ENCODE measurements around the gene NOM1.

Gene NOM1

DNA sequence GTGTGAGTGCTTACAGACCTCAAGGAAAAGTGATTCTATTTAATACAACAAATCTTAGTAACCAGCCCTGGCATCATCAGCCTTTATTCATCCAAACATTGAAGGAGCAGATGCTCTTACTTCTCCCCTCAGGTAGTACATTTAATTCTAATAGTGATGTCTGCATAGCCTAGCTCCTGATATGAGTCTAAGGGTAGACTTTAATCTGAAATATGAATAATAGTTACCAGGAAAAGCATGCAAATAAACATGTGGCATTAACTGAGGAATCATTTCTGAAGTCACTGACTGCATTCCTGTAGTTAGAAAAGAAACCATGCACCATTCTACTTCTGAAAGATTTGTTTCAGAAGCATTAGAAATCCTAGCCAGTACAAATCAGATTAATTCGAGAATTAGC is 30.9 kb upstream of the NOM1 start:
- TF ChIP-seq TAF1 (IDR thresholded peaks at IDR 0.05; ENCODE audit: borderline replicate concordance, insufficient read depth, low read length), result no peak
- TF ChIP-seq, protein P1, sequence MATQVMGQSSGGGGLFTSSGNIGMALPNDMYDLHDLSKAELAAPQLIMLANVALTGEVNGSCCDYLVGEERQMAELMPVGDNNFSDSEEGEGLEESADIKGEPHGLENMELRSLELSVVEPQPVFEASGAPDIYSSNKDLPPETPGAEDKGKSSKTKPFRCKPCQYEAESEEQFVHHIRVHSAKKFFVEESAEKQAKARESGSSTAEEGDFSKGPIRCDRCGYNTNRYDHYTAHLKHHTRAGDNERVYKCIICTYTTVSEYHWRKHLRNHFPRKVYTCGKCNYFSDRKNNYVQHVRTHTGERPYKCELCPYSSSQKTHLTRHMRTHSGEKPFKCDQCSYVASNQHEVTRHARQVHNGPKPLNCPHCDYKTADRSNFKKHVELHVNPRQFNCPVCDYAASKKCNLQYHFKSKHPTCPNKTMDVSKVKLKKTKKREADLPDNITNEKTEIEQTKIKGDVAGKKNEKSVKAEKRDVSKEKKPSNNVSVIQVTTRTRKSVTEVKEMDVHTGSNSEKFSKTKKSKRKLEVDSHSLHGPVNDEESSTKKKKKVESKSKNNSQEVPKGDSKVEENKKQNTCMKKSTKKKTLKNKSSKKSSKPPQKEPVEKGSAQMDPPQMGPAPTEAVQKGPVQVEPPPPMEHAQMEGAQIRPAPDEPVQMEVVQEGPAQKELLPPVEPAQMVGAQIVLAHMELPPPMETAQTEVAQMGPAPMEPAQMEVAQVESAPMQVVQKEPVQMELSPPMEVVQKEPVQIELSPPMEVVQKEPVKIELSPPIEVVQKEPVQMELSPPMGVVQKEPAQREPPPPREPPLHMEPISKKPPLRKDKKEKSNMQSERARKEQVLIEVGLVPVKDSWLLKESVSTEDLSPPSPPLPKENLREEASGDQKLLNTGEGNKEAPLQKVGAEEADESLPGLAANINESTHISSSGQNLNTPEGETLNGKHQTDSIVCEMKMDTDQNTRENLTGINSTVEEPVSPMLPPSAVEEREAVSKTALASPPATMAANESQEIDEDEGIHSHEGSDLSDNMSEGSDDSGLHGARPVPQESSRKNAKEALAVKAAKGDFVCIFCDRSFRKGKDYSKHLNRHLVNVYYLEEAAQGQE (IDR thresholded peaks at IDR 0.05; ENCODE audit: insufficient read depth in 1 of 2, low read depth in 2 of 2, low read length in 2 of 2), result no peak
- no peak for TF ChIP-seq POLR2AphosphoS5 (IDR thresholded peaks at IDR 0.05; ENCODE audit: low read depth, low read length)
- TF ChIP-seq SIN3A (IDR thresholded peaks at IDR 0.05; ENCODE audit: borderline replicate concordance, insufficient read depth, low read length), result no peak
- TF ChIP-seq FOXP2 (optimal IDR thresholded peaks at IDR 0.05; ENCODE audit: borderline replicate concordance, extremely low read depth, extremely low read length, insufficient read depth), result no peak

DNA sequence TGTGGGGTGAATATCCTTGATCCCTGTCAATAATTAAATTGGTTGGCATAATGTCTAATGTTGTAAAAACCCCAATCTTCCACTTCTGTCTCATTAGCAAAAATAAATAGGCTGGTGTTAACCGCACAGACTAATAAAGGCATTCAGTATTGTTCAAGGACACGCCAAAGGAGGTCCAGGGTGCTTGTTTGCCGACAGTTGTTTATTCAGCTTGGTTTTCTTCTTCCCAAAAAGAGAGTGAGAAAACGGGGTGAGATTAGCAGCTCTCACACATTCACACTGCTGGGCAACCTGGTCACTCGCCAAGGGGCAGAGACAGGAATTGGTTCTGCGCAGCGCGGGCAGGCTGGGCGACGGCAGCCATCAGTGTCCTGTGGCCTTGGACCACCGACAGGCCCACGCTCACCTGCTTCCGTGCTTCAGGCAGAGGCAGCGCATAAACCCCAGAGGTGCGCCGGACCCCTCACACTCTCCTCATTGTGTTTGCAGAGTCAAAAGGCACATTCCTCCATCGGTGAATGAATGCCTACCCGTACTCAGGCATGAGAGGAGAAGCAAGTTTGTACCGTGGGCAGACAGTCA is 30.3 kb upstream of the NOM1 start:
- TF ChIP-seq, protein P1 (IDR thresholded peaks at IDR 0.05; ENCODE audit: insufficient read depth in 1 of 2, low read depth in 2 of 2, low read length in 2 of 2), result no peak
- TF ChIP-seq FOXP2 (optimal IDR thresholded peaks at IDR 0.05; ENCODE audit: borderline replicate concordance, extremely low read depth, extremely low read length, insufficient read depth), result no peak

DNA sequence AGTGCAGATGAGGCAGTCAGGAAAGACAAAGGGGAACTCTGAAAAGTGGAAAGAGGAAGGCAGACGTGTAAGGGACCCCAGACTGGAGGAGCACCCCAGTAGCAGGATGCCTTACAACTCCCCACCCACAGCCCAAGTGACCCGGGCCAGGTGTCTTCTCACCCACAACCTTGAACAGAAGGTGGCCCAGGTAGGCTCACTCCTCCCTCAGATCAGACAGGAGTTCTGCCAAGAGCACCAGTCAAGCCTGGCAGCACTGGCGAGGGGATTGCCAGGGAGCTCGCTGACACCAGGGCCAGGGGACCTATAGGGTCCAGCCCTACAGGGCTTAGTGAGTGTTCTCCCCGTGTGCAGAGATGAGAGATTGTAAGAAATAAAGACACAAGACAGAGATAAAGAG is 29.4 kb upstream of the NOM1 start:
- TF ChIP-seq TAF1 (IDR thresholded peaks at IDR 0.05; ENCODE audit: borderline replicate concordance, insufficient read depth, low read length), result no peak
- TF ChIP-seq FOXP2 (optimal IDR thresholded peaks at IDR 0.05; ENCODE audit: borderline replicate concordance, extremely low read depth, extremely low read length, insufficient read depth), result no peak
- TF ChIP-seq SIN3A (IDR thresholded peaks at IDR 0.05; ENCODE audit: borderline replicate concordance, insufficient read depth, low read length), result no peak
- TF ChIP-seq, protein P1 (IDR thresholded peaks at IDR 0.05; ENCODE audit: insufficient read depth in 1 of 2, low read depth in 2 of 2, low read length in 2 of 2), result no peak
- no peak for TF ChIP-seq POLR2AphosphoS5 (IDR thresholded peaks at IDR 0.05; ENCODE audit: low read depth, low read length)

DNA sequence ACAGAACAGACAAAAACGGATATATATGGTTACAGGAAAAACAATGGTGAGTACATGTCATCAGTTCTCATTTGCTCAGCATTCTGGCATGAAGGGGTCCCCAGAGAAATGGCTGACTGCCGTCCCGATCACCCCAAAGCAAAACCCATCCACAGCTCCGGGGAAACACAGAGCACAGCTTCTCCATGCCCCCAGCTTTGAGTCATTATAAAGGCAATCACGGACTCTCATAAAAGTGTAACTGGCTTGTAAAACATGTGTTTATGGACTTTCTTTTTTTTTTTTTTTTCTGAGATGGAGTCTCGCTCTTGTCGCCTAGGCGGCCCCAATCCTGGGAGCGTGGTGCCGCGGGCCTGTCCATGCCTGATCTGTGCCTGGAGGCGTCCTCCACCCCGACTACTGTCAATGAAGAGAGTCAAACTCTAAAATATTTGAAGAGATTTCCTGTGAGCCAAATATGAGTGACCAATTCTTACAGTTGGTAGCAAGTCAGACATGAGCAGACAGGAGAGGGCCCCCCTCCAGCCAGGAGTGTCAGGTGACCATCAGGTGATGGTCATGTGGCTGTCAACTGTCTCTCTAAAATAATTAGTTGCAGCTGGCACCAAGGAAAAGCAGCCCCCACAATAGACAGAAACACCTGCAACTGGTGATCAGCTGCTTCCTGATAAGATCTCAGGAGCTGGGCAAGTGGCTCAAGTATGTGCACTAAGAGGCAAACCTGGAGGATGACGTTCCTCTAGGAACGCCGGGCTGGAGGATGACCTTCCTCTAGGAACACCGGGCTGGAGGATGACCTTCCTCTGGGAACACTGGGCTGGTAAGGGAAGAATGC is 21.7 kb upstream of the NOM1 start:
- TF ChIP-seq FOXP2 (optimal IDR thresholded peaks at IDR 0.05; ENCODE audit: borderline replicate concordance, extremely low read depth, extremely low read length, insufficient read depth) (no peak), POLR2AphosphoS5 (IDR thresholded peaks at IDR 0.05; ENCODE audit: low read depth, low read length) (no peak), TAF1 (IDR thresholded peaks at IDR 0.05; ENCODE audit: borderline replicate concordance, insufficient read depth, low read length) (no peak)

DNA sequence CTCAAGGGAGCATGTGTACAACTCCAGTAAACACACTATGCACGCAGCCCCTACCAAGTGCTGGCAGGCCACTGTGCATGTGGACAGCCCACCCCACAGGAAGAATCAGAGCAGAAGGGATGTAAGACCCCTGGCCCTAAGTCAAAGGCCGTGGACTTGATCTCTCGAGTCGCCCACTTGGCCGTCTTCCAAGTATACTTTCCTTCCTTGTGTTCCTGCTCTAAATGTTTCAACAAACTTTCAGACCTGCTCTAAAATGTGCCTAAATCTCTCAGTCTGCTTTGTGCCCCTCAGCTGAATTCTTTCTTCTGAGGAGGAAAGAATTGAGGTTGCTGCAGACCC is 21.1 kb upstream of the NOM1 start:
- TF ChIP-seq FOXP2 (optimal IDR thresholded peaks at IDR 0.05; ENCODE audit: borderline replicate concordance, extremely low read depth, extremely low read length, insufficient read depth) (no peak), POLR2AphosphoS5 (IDR thresholded peaks at IDR 0.05; ENCODE audit: low read depth, low read length) (no peak), TAF1 (IDR thresholded peaks at IDR 0.05; ENCODE audit: borderline replicate concordance, insufficient read depth, low read length) (no peak), SIN3A (IDR thresholded peaks at IDR 0.05; ENCODE audit: borderline replicate concordance, insufficient read depth, low read length) (no peak)
- TF ChIP-seq, protein P1 (IDR thresholded peaks at IDR 0.05; ENCODE audit: insufficient read depth in 1 of 2, low read depth in 2 of 2, low read length in 2 of 2), result no peak

All from PFSK-1 (cell line).